ENCODE data around the gene LFNG. TPM values are rescaled to one million over a fixed set of nuclear protein-coding genes. Genes with fewer than 3 reads are reported as not detected.
A peak's percentile ranks its signal among the peaks of the same experiment; 100 is the strongest.

Gene LFNG
- total and polyA plus RNA-seq, 2 of the 13 experiments (the other 11 are each of a cell fraction or from before 2014, with no cell fraction given), result 0.44 to 1.5 TPM

DNA sequence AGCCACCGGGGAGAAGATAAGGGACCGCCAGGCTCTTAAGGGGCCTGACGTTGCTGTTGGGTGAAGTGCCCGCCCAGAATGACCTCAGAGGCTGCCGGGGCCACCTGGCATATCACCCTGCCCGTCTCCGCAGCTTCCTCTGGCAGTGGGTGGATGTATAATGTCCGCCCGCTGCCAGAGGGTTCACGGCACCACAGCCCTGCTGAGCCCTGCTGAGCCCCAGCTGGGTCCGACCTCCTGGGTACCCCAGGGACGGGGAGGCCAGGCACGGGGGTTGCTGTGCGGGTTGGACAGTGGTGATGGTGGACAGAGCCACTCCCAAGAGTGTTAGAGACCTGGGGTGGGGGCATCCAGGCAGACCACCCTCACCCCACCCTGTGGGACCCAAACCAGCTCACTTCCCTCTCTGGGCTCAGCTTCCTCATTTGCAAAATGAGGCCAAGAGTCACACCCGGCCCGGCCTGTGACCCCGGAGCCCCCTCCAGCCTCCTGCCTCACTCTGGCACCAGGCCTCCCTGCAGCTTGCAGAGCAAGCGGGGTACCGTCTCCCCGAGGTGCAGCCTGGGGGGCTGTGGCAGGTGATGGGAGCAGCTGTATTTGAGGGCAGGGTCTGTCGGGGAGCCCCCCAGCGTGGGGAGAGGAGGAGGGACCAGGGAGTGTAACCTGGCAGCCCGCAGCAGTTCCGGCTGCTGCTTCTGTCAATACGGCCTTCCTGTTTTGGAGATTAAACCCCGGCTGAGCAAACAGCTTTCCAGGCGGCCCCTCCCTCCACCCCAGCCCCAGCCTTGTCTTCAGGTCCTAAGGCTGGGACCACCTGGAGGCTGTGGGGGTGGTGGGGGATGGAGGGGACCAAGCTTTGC lies 8.4 kb upstream of the LFNG start (continued):
- TF ChIP-seq, protein P1, sequence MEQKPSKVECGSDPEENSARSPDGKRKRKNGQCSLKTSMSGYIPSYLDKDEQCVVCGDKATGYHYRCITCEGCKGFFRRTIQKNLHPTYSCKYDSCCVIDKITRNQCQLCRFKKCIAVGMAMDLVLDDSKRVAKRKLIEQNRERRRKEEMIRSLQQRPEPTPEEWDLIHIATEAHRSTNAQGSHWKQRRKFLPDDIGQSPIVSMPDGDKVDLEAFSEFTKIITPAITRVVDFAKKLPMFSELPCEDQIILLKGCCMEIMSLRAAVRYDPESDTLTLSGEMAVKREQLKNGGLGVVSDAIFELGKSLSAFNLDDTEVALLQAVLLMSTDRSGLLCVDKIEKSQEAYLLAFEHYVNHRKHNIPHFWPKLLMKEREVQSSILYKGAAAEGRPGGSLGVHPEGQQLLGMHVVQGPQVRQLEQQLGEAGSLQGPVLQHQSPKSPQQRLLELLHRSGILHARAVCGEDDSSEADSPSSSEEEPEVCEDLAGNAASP (CRISPR knock-in tag; IDR thresholded peaks at IDR 0.05; ENCODE audit: borderline replicate concordance), result peak; percentile 65; the same call in 1 of the 2 replicates
- no peak for TF ChIP-seq EHMT2 (IDR thresholded peaks at IDR 0.05; ENCODE audit: borderline replicate concordance, low read depth, low read length)
- TF ChIP-seq FOSL2 (CRISPR knock-in tag; IDR thresholded peaks at IDR 0.05), result 0 out of 2 replicates have a peak, but pooled peaks have one; percentile 31
- TF ChIP-seq HMG20A (CRISPR knock-in tag; IDR thresholded peaks at IDR 0.05; ENCODE audit: borderline replicate concordance), result peak; percentile 56; the same call in 1 of the 2 replicates
- 0 out of 2 replicates have a peak, but pooled peaks have one; percentile 41 for TF ChIP-seq NCOA1 (CRISPR knock-in tag; IDR thresholded peaks at IDR 0.05)
- TF ChIP-seq ZNF747 (CRISPR knock-in tag; IDR thresholded peaks at IDR 0.05; ENCODE audit: borderline replicate concordance), result no peak
- no peak; the same call in 1 of the 2 replicates for TF ChIP-seq RCOR2 (CRISPR knock-in tag; IDR thresholded peaks at IDR 0.05)
- TF ChIP-seq ZNF746 (CRISPR knock-in tag; IDR thresholded peaks at IDR 0.05), result peak; percentile 77; the same call in 1 of the 2 replicates
- peak; percentile 85 for TF ChIP-seq ELF3 (CRISPR knock-in tag; IDR thresholded peaks at IDR 0.05)
- TF ChIP-seq ZNF883 (CRISPR knock-in tag; IDR thresholded peaks at IDR 0.05; ENCODE audit: not compliant biosample characterization), result no peak
- TF ChIP-seq, protein P2, sequence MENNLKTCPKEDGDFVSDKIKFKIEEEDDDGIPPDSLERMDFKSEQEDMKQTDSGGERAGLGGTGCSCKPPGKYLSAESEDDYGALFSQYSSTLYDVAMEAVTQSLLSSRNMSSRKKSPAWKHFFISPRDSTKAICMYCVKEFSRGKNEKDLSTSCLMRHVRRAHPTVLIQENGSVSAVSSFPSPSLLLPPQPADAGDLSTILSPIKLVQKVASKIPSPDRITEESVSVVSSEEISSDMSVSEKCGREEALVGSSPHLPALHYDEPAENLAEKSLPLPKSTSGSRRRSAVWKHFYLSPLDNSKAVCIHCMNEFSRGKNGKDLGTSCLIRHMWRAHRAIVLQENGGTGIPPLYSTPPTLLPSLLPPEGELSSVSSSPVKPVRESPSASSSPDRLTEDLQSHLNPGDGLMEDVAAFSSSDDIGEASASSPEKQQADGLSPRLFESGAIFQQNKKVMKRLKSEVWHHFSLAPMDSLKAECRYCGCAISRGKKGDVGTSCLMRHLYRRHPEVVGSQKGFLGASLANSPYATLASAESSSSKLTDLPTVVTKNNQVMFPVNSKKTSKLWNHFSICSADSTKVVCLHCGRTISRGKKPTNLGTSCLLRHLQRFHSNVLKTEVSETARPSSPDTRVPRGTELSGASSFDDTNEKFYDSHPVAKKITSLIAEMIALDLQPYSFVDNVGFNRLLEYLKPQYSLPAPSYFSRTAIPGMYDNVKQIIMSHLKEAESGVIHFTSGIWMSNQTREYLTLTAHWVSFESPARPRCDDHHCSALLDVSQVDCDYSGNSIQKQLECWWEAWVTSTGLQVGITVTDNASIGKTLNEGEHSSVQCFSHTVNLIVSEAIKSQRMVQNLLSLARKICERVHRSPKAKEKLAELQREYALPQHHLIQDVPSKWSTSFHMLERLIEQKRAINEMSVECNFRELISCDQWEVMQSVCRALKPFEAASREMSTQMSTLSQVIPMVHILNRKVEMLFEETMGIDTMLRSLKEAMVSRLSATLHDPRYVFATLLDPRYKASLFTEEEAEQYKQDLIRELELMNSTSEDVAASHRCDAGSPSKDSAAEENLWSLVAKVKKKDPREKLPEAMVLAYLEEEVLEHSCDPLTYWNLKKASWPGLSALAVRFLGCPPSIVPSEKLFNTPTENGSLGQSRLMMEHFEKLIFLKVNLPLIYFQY (CRISPR knock-in tag; IDR thresholded peaks at IDR 0.05; ENCODE audit: borderline replicate concordance), result 0 out of 2 replicates have a peak, but pooled peaks have one; percentile 24
- peak; percentile 49; the same call in 1 of the 2 replicates for TF ChIP-seq SAP130 (CRISPR knock-in tag; IDR thresholded peaks at IDR 0.05; ENCODE audit: low read depth)
- peak; percentile 29; the same call in 1 of the 2 replicates for TF ChIP-seq ZFP37 (CRISPR knock-in tag; IDR thresholded peaks at IDR 0.05; ENCODE audit: borderline replicate concordance)
- TF ChIP-seq HDAC1 (CRISPR knock-in tag; IDR thresholded peaks at IDR 0.05), result peak; percentile 64
- 0 out of 2 replicates have a peak, but pooled peaks have one; percentile 51 for TF ChIP-seq ZNF230 (CRISPR knock-in tag; IDR thresholded peaks at IDR 0.05)
- TF ChIP-seq HDAC2 (CRISPR knock-in tag; IDR thresholded peaks at IDR 0.05), result peak; percentile 67; the same call in 1 of the 2 replicates

Measured in HepG2 (cell line).